NAMALWA (cell line): ENCODE results near the gene RNF217.
"Not testable (repeated sequence)": the region's sequence is repeated elsewhere in the genome, so short reads cannot be mapped to it uniquely, and the experiment has no call there.

ENCODE experiments used
- DNase-seq: peaks from one replicate; pipeline ENCODE4 v3.0.0-alpha.2; 2015; ENCODE audit warnings: low spot score

RNF217 gene

GRCh38 chr6:124961777-124962638, at the start of gene RNF217:
Gene RNF217 (plus strand): TSS chr6:124962437. CDS start chr6:124962545, 108 bp downstream.
- DNase-seq: no peak

- DNase-seq: no peak
These were observed 49.2 kb upstream of the RNF217 start for GRCh38 chr6:124913056-124913455.

- DNase-seq: no peak
These were observed 44.5 kb upstream of the RNF217 start for GRCh38 chr6:124917769-124918168.

- DNase-seq: not testable (repeated sequence)
These were observed 42.5 kb upstream of the RNF217 start for GRCh38 chr6:124919703-124920102.

GRCh38 chr6:124924333-124924759, 37.9 kb upstream of the RNF217 start:
- no peak for DNase-seq

GRCh38 chr6:124926435-124926834, 35.8 kb upstream of the RNF217 start:
- DNase-seq: no peak

DNA sequence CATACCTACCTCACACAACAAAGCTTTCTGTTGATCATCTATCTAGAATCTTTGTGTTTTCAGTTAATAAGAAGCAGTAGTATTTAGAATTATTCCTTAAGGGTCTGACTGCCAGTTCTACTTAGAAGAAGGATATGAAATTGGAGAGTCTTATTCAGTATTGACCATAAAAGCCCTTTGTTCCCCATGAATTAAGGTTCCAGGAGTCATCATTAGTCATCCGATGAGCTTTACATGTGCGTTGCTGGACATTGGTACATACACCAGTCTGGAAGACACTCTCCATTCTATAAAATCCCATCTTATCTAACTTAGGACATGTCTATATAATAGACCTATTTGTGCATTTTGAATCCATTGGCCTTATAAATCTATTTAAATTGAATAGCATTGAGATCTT, 34.4 kb upstream of the RNF217 start:
- no peak for DNase-seq

GRCh38 chr6:124928851-124929250, 33.4 kb upstream of the RNF217 start:
- no peak for DNase-seq

DNA sequence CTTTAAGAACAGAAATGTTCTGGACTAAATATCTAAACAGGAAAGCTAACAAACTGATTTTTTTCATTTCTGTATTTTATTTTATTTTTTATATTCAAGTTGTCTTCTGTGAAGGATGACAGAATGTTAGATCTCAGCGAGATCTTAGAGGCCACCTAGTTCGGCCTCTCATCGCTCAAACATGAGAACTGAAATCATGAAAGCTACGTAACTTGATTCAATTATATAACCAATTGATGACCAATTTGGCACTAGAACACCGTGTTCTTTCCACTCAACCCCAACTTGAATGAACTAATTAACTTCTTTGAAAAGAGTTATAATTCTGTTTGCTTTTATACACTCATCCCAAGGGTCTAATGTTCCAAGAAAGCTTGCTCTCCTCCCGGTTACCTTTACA, 24.6 kb upstream of the RNF217 start:
- DNase-seq: no peak

- DNase-seq: no peak
These were observed 21.0 kb upstream of the RNF217 start for GRCh38 chr6:124941259-124941658.

- DNase-seq: no peak
These were observed 18.6 kb upstream of the RNF217 start for GRCh38 chr6:124943658-124944057.

GRCh38 chr6:124947971-124948451, 14.2 kb upstream of the RNF217 start:
- no peak for DNase-seq

DNA sequence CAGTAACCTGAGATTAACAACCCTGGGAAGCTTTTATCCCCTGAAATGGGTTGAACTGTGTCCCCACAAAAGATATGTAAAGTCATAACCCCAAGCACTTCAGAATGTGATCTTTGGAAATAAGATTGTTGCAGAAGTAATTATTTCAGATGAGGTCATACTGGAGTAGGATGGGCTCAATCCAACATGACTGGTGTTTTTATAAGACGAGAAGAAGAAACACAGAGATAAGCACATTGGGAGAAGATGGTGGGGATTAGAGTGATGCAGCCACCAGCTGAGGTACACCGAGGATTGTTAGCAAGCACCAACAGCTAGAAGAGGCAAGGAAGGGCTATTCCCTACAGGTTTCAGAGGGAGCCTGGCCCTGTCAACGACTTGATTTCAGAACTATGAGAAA, 12.5 kb upstream of the RNF217 start:
- DNase-seq: no peak

DNA sequence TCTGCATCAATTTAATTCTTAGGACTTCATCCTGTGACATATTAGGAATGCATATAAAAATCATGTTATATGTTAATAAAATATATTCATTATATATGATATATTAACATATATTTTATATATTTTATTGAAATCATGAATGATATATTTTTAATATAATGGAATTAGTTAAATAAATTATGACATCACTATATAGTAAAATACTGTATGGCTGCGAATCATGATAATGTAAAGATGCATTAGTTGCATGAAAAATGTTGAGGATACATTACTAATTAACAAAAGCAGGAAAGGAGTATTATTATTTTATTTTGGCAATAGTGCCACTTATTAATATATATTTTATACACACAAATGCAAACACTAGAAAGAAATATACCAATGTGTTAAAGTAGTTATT, 8.4 kb upstream of the RNF217 start:
- DNase-seq: no peak

DNA sequence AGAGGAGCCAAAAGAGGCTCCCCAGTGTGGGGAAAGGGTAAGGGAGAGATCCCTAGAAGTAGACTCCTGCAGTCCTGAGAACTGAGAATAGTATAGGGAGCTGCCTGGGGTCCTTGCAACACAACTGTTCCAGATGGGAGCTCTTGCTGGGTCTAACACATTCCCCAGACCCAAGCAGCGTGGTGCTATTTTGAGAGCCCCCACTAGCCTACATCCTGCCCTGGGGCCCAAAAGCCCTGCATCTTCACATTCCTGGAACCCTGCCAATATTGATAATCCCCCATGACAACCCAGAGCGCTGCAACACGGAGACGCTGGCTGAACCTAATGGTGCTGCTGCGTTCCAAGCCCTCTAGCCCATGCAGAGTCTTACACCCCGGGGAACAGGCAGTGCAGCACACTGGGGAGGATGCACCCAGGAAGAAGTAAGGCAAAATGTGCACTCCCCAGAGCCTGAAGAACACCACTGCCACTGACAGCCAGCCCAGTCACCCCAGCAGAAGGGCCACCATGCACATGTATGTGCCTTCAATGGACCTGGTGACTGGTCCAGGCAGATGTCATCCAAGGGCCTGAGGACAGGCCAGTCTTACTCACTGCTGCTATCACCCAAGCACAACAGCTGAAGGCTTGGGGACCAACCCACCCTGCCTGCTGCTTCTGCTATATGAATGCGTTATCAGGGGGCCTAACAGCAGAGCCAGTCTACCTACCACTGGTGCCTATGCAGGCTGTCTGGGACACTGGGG, 7.0 kb upstream of the RNF217 start:
- no peak for DNase-seq

GRCh38 chr6:124956018-124956417, 6.2 kb upstream of the RNF217 start:
- no peak for DNase-seq

- no peak for DNase-seq
These were observed 4.1 kb upstream of the RNF217 start for GRCh38 chr6:124958149-124958548.

DNA sequence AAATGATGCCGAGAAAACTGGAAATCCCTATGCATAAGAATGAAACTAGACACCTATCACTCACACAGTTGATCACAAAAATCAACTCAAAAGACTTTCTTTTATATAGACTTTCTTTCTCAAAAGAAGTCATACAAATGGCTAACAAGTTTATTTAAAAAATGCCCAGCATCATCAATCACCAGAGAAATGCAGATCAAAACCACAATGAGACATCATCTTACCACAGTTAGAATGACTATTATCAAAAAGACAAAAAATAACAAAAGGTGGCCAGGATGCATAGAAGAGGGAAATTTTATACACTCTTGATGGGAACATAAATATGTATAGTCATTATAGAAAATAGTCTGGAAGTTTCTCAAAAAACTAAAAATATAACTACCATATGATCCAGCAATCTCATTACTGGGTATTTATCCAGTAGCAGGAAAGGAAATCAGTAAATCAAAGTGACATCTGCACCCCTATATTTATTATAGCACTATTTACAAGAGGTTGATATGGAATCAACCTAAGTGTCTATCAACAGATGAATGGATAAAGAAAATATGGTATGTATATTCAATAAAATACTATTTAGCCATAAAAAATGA, 3.4 kb upstream of the RNF217 start:
- no peak for DNase-seq

DNA sequence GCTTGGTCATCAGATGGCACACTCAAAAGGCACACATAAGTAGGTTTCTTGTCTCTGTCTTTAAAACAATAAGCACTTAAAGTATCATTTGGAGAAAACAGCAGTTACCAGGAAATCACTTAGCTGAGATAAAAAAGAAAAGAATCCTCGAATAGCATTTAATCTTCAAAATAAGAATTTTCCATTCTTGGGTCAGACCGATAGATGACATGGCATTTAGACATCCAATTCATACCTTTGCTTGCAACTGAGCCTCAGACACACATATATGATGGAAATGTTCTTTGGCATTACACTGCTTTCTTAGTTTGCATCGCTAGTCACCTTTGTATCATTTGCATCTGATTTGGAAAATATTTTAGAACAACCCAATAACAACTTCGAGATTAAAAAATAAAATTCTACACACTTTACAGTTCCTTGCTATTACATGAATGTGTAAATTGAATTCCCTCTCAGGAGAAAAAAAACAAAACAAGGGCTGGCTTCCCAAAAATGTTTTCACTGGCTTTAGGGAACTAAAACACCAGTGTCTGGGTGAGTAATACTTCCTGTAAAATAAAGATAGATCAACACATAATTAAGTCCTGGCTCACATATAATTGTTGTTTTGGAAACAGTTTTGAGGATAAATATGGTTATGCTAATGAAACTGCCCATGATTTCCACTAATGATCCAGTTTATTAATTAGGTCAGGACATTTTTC, 1.3 kb upstream of the RNF217 start:
- DNase-seq: no peak

DNA sequence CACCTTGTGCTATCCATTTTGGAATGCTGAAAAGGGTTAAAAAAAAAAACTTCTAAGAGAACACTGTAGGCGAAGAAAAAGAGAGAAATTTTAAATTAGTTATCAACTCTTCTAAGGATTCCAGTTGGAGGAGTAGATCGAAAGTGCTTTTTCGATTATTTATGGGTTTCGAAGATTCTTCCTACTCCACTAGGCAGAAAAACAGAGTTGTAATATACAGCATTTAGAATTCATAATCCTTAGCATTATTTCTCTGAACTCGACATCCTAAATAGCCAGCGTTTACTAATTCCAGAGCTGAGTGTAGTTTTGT, 817 bp upstream of the RNF217 start:
- DNase-seq: no peak

DNA sequence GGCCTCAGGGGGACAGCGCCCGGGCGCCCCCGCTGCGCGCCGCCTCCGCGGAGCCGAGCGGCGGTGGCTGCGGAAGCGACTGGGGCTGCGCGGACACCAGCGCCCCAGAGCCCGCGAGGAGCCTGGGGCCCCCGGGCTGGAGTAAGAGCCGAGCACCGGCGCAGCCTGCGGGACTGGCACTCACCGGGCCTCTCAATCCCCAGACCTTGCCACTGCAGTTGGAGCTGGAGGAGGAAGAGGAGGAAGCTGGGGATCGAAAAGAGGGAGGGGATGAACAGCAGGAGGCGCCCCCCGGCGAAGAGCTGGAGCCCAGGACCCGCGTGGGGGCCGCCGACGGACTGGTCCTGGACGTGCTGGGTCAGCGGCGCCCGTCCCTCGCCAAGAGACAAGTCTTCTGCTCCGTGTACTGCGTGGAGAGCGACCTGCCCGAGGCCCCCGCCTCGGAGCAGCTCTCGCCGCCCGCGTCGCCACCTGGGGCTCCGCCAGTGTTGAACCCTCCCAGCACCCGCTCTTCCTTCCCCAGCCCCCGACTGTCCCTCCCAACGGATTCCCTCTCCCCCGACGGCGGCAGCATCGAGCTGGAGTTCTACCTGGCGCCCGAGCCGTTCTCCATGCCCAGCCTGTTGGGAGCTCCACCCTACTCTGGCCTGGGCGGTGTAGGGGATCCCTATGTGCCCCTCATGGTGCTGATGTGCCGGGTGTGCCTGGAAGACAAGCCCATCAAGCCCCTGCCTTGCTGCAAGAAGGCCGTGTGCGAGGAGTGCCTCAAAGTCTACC, 590 bp downstream of the RNF217 start:
- no peak for DNase-seq

DNA sequence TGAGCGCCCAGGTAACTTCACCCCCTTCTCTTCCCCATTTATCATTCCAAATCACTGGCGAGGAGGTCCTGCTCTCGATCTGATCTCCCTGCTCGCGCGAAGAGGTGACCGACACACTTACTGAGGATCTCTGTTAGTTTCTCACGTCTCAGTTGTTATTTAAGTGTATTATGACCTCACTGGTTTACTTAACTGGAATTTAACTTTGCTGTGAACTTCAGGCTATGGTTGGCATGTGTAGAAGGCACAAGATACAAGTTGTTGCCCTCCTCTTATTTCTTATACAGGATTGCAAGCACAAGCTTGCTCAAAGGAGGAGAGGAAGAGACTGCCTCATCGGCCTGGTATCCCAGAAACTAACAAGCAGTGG, 1.2 kb downstream of the RNF217 start:
- no peak for DNase-seq
